NCI-H2081 treated with DMSO at 0.1 percent for 48 hours (cell line): ENCODE measurements around the gene LRBA.

Experiments used
- DNase-seq: peaks from one replicate; lab custom pipeline; 2025; lab: John Stamatoyannopoulos, UW

The LRBA gene

DNA sequence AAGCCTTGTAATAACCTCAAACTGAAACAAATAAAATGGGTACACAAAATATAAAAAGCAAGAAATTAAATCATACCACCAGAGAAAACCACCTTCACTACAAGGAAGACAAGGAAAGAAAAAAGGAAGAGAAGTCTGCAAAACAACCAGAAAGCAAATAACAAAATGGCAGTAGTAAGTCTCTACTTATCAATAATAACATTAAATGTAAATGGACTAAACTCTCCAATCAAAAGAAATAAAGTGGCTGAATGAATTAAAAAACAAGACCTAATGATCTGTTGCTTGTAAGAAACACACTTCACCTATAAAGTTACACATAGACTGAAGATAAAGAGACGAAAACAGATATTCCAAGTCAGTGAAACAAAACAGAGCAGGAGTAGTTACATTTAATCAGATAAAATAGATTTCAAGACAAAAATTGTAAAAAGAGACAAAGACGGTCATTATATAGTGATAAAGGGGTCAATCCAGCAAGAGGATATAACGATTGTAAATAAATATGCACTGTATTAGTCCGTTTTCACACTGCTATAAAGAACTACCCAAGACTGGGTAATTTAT is 289.0 kb downstream of the LRBA start:
- DNase-seq, result no peak

DNA sequence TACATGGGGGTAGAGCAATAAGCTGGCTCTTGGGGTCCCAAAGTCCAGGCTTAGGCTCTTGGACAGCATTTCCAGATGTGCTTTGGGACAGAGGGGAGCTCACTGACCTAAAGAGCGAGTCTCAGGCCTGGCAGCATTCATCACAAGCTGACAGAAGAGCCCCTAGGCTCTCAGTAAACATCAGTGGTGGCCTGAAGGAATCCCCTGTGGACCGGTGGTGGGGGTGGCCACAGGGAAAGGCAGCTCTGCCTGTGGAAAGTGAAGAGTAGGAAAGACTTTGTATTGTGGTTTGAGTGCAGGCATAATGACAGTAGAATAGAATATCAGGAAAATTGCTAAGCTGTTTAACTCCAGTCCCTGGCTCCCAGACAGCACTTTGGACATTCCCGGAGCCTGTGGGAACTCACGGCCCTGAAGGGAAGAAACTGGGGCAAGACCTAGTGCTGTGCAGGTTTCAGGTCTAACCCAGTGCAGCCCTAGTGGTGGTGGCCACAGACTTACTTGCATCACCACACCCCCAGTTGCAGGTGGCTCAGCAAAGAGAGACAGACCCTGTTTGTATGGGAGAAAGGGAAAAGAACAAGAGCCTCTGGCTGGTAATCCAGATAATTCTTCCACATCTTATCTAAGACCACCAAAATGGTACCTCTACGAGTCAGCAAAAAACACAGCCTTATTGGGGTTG is 291.2 kb downstream of the LRBA start:
- DNase-seq, result no peak

DNA sequence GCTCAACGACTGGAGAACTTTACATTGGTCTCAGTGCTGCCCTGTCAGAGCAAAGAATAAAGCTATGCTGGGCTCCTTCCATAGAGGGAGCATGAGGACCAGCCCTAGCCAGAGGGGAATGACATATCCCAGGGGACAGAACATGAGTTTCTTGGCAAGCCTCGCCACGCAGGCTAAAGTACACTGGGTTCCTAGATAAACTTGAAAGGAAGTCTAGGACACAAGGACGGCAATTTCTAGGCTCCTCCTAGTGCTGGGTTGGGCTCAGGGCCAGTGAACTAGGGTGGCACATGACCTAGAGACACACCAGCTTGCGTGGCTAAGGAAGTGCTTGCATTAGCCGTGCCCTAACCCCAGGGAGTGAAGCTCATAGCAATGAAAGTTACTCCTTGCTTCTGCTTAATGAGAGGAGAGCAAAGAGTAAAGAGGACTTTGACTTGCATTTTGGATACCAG is 292.1 kb downstream of the LRBA start:
- no peak for DNase-seq

DNA sequence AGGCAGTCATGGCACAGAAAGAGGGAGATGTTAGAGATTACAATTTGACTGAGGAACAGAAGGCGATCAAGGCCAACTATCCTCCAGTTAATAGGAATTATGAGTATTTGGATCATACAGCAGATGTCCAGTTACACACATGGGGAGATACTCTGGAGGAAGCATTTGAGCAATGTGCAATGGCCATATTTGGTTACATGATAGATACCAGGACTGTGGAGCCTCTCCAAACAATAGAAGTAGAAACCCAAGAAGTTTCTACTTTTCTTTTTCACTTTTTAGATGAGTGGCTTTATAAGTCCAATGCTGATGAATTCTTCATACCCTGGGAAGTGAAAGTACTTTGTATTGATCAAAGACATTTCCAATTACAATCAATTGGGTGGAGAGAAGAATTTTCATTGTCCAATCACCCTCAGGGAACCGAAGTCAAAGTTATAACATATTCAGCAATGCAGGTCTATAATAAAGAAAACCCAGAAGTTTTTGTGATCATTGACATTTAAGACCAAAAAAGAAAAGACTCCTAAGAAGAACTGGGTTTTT is 294.0 kb downstream of the LRBA start:
- DNase-seq, result no peak

DNA sequence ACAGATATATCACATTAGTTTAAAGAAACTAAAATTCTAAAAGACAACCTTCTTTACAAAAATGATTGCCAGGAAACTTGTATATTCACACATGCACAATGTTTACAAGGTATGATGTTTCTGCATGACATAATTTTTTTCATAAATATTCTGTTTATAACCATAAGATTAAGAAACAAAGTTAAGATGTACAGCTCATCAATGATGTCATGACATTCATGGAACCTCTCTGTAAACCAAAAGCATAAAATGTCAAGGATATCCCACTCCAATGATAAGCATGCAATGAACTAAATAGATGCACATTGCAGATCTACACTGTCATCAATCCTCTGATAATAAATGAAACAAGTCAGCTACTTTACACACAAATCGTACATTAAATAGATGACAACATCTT is 297.1 kb downstream of the LRBA start:
- DNase-seq, result no peak

DNA sequence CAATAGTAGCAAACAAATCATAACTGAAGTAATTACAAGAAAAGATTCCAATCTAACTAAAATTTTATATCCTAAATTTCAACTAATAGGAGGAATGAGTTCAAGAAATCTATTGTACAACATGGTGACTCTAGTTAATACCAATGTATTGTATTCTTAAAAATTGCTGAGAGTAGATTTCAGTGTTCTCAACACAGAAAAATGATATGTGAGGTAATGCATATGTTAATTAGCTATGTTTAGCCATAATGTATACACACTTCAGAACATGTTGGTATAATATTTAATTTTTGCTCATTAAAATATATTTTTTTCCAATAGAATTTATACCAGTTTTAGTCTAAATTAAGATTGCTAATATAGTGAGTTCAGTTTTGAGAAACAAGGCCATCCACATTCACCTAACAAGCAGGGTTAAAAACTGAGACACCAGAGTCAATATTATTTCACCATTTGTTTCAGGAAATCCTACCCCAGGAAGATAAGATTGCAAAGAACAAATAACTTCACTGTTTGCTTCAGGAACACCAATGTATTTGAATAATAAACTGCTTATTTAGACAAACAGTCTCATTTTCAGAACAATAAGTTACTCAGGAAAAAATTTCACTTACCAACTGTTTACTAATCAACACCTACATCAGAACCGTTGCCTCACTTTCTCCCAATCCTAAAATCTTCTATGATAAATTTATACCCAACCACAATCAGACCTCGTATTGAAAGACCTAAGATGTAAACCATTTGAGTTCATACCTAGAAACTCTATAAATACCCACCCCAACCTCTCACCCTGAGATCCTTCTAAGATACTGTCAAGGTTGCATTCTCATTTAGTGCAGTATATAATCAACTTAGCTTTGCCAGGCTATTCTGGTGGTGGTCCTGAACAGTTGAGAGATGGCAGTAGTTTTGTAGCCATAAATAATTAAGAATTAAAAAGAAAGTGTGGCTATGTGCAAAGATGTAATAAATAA is 300.3 kb downstream of the LRBA start:
- no peak for DNase-seq

DNA sequence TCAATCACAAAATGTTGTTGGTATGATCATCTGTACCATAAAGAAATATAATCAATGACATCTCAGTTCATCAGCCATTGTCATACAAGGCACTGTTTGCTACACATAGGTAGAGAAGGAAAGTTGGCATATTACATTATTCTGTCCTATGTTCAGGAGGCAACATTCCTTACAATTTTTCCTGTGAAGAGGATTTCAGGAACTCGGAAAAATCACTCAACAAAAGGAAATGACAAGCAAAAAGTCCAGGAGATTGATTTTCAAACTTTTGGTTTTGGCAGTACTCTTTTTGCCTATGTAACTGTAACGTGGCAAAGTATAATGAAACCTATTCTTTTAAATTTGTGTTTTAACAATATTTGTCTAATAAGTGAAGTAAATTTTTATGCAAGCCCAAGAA is 301.8 kb downstream of the LRBA start:
- DNase-seq, result no peak

DNA sequence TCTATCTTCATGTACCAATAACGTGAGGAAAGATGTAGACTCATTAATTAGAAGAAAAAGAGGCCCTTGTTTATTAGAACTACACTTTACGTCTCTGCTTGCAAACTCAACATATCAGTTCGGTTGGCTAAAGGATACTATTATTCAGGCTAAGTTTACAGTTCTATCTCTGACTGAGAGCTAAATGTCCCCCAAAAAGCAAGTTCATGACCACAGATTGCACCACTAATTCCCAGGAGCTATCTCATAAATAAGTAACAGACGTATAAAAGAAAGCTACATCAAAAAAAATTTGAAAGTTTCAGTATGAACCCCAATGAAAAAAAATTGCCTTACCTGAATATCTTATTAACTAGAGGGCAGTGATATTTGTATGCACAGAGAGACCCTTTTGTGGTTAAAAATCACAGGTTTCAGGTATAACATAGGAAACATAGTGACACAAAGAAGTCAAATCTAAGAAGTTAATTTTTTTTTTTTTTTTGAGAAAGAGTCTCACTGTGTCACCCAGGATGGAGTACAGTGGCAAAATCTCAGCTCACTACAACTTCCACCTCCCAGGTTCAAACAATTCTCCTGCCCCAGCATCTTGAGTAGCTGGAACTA is 304.2 kb downstream of the LRBA start:
- no peak for DNase-seq

DNA sequence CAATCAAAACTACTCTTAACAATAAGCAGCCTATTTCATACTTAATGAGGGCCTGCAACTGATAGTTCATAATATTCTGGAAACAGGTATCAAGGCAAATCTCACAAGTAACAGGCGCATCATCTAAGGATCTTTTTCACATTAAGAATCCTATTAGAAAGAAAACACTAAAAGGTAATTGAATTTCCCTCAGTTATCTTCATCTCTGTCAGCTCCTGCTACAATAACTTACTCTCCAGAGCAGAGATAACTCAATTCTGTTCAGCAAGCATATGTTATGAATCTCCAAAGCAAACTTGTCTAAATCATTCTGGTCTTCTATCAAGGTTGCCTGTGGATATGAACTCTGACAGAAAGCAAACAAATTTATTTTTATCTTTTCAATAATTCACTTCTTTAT is 307.1 kb downstream of the LRBA start:
- no peak for DNase-seq

DNA sequence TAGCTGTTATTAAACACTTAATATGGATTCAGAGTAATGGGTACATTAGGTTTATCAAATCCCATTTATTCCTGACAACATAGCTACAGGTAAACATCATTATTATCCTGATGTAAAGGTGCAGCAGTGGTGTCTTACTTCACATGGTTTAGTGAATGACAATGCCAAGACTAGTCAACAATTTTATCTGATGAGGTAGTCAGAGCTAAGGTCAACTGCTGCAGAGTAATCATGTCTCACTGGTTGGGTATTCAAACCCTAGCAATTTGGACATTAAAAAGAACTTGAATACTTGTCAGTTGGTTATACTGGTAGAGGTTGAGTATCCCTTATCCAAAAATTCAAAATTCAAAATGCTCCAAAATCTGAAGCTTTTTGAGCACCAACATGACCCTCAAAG is 315.5 kb downstream of the LRBA start:
- DNase-seq, result no peak

DNA sequence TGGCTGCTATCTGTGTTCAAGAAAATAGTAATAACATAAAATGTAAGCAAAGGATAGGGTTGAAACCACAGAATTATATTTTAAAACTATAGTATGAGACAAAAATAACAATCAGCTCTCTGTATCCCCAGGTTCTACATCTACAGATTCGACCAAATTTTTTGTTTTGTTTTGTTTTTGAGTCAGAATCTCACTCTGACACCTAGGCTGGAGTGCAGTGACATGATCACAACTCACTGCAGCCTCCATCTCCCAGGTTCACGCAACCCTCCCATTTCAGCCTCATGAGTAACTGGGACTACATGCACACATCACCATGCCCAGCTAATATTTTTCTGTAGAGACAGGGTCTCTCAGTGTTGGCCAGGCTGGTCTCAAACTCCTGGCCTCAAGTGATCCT is 319.9 kb downstream of the LRBA start:
- DNase-seq, result no peak

DNA sequence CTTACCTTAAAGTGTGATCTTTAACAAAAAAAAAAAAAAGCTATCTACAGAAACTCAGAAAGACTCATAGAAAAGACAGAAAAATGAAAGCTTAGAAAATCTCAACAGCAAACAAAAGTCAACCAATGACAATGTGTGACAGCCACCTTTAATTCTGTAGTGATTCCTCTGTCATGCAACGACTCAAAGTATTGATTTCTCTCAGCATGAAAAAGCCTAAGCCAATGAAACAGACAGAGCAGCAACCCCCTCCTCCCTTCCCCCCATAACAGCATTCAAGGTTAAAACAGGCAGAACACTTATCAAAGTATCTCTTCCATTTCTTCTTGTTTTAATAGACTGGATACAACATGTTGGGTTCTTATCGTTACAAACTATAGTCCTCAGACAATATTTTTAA is 320.6 kb downstream of the LRBA start:
- DNase-seq, result no peak

DNA sequence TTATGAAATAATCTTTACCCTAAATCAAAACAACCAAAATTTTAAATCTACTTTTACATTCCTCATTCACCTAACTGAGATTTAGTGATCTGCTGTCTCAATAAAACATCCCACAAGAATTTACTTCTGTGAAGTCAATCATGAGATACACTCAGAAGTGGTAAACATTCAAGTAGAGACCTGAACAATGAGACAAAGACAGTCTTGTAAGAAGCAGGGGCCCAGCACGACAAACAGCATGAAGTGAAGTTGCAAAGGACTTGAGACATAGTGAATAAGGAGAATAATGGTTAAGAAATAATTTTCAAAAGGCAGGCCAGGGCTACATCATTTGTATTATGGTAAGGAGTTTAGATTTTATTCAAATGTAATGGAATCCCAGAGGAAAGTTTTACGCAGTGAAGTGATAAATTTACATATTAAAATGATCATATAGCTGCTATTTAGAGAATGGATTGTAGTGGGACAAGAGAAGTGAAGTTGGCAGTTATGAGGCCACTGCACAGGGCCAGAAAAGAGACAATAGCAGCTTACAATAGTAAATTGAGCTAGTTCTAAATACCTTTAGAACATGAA is 331.2 kb downstream of the LRBA start:
- DNase-seq, result no peak

DNA sequence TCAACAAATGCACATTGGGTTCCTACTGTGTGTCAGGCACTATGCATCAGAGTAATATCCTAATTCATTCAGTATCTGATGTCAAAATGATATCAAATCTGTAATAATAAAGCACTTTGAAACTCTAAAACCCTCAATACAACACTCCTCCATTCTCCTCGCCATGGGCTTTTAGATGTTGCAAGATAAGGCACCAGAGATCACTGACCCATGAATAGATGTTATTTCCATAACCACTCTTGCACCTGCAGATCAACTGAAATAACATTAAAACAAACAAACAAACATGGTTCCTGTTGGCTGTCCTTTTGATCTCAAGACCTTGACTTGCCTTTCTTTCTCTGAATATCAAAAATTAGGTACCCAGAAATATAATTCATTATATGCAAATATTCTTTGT is 333.0 kb downstream of the LRBA start:
- DNase-seq, result no peak

DNA sequence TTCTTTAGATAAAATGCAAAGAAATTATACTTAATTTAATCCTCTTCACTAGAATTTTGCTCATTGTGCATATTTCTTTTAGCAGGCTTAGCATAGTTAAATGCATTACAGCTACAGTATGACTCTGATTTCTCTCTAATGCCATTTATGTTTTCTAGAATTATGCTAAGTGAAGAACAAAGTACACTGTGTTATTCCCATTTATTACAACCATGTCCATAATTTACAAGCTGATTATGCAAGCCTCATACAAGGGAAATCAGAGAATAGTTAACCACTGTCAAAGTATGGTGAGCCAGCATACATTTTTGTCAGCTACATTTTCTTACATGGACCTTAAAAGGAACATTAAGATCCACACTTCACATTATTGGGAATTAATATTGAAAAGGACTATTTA is 334.0 kb downstream of the LRBA start:
- no peak for DNase-seq

DNA sequence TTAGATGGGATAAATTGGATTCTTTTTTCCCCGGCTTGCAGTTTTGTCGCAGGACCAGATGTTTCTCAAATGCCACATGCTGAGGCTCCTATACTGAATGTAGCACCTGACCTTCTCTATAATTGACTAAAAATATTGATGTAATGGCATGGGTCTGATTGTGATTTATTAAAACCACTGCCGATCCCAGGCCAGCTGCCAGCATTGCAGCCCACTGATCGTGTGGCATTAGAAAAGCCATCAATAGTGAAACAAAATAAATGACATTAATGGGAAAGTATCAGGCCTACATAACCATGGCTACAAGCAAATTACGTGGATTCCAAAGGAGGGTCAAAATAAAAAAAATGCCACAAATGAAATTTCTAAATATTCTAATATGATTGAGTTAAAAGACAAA is 334.4 kb downstream of the LRBA start:
- no peak for DNase-seq

DNA sequence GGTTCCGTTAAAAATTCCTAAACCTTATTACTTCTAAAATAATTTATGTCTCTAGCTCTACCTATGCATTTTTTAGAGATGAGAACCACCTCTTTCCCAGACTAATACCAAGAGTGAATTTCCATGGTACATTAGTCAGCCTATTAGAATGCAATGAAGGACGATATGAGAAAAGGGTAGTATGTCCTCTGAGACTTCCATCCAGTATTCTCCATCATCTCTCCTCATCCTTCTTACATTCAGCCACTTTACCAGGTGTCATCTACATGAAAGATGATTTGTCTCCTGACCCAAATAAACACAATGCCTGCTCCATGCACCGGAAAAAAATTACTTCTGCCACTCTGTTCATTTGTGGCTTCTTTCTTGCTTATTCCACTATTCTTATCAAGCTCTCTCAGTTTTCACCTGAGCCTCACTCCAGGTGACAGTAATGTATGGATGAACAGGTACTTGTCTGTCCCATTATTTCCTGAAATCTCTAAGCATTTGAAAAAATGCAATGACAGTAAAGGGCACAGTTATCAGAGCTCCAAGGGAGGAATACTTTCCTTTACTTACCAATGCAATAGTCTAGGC is 335.2 kb downstream of the LRBA start:
- DNase-seq, result no peak

DNA sequence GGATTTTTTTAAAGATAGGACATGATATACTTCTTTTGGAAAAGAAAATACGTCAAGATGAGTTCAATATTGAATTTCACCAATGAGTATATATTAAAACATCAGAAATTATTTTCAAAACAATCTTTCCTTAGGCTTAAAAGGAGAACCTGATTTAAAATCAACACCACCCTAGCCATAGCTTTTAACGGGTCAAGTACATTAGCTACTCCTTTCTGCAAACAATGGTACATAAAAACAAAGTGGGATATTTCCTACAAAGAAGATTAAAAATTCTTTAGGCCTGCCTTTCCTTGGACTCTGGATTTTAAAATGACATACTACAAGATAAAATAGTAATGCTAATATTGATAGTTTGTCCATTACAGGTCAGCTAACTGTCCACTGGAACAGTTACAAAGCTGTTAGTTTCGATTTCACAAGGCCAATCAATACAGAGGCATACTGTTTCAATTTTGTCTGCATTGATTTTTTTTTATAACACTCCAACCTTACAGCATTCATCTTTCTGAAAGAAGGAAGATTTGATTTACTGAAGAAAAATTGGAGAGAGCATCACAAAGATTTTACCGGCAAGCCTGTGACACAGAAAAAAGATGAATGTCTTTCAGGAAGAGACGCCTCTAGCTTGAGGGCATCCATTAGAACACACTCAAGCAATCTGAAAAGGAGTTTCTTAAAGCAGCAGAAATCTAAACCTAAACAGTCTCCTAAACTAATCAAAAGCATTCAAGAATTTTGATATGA is 335.9 kb downstream of the LRBA start:
- DNase-seq, result no peak

DNA sequence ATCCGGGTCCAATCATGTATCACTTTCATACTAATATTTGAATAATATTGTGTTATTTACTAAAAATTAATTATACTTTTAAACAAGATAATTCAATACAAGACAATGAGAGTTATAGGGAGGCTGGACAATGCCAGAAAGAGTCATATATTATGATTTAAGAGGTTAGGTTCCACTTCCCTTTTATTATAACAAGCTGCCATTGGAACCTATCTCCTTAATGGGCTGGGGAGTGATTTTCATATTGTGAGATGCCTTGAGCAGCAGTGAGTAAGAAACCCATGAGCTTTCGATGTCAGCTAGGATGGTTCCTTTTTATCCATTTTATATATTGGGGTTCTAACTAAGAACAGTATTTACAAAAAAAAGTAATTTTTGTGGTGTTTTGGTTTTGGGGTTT is 341.3 kb downstream of the LRBA start:
- no peak for DNase-seq

DNA sequence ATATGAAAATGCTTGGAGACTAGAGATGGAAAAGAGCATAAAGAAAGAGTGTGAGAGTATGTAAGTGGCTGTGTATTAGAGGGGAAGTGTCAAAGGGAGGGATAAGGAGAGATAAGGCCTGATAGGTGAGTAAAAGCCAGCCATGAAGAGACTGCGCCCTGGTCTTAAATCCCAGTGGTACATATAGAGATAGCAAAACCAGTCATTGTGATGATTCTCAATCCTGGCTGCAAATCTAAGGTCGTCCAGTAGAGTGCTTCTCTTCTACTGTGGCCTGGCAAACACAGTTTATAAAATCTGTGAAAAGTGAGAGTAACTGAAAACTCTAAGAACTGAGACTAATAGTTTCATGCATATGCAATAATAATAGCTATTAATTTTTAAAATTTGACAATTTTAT is 346.3 kb downstream of the LRBA start:
- no peak for DNase-seq

DNA sequence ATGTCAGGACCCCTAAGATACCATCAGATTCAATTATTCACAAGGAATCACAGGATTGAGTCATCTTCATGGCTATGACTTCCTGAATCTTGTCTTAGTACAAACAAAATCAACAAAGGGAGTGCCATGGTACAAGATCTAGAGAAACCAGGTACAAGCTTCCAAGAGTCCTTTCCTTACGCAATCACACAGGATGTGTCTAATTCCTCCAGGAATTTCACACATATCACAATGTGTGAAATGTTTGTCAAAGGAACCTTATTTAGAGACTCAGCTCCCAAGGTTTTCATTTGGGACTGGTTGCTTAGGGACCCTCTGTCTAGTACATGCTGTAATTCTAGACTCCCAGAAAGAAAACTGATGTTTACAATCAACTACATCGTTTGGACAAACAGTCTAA is 350.1 kb downstream of the LRBA start:
- no peak for DNase-seq
